Cardiac muscle cell (in vitro differentiated cells and primary cell): ENCODE results near the gene NIPAL4. TPM values are rescaled to one million over a fixed set of nuclear protein-coding genes. Genes with fewer than 3 reads are reported as not detected.
A peak's percentile ranks its signal among the peaks of the same experiment; 100 is the strongest.

ENCODE experiments used
- DNase-seq, 2 donors: peaks; one replicate each; pipeline versions ENCODE4 v3.0.0 to v3.0.0-alpha.2; 2010 to 2017; ENCODE audit warnings: low read depth in 1 of 2, low spot score in 1 of 2
- H3K27ac ChIP-seq: fragments of 200-600 bp; sonication (generic); 2 replicates; pipeline ENCODE4 v1.5.1; 2016
- H3K27me3 ChIP-seq: fragments of 200-600 bp; sonication (generic); 2 replicates; pipeline ENCODE4 v1.6.0; 2016; ENCODE audit warnings: control low read depth
- H3K36me3 ChIP-seq: fragments of 200-600 bp; sonication (generic); 2 replicates; pipeline ENCODE4 v1.5.1; 2016; ENCODE audit warnings: control low read depth
- H3K4me1 ChIP-seq: fragments of 200-600 bp; sonication (generic); 2 replicates; pipeline ENCODE4 v1.8.1; 2017; ENCODE audit warnings: low read depth, mild to moderate bottlenecking, mixed run types
- H3K4me3 ChIP-seq: fragments of 200-600 bp; sonication (generic); 2 replicates; pipeline ENCODE4 v1.5.1; 2016; ENCODE audit warnings: mild to moderate bottlenecking
- H3K9me3 ChIP-seq: fragments of 200-600 bp; sonication (generic); 2 replicates; pipeline ENCODE4 v1.5.1; 2017; ENCODE audit warnings: low read depth, mild to moderate bottlenecking, control low read depth
- CTCF ChIP-seq: IDR thresholded peaks from 2 replicates; pipeline ENCODE4 v1.5.1; 2012; ENCODE audit warnings: low read depth, mild to moderate bottlenecking, low read length
- polyA plus RNA-seq: library from polyadenylated mRNA; unstranded; fragments of >200 nt; fragmentation: Nextera tagmentation; extraction: Ambion mirVana; gene quantifications from 2 replicates; pipeline ENCODE4 v1.2.1, GENCODE V29; 2016
- total RNA-seq: library from RNA; depleted of rRNA; stranded (reverse); fragments of >200 nt; gene quantifications from 2 replicates; pipeline ENCODE4 v1.2.3, GENCODE V29; 2016

The NIPAL4 gene
- total and polyA plus RNA-seq, 2 experiments from 2014 or later: 0.36 to 0.37 TPM

- H3K4me1 ChIP-seq: peaks cover 1% of the 10 kb centered on the region
- no peaks in the 10 kb centered on the region for H3K27me3 ChIP-seq
- no peak overlapping the region for H3K27ac ChIP-seq
- H3K4me3 ChIP-seq: no peak overlapping the region
- DNase-seq: peak in 1 of 2 donors; percentile 98
- H3K9me3 ChIP-seq: no peaks in the 10 kb centered on the region
- no peaks in the 10 kb centered on the region for H3K36me3 ChIP-seq
- no peak for TF ChIP-seq CTCF
Observed at GRCh38 chr5:157511651-157512644, 51.9 kb downstream of the NIPAL4 start.

- Histone ChIP-seq H3K9me3 (no peaks in the 10 kb centered on the region), H3K27me3 (no peaks in the 10 kb centered on the region), H3K36me3 (no peaks in the 10 kb centered on the region), H3K27ac (no peak overlapping the region), H3K4me1 (peaks cover 4% of the 10 kb centered on the region), H3K4me3 (no peak overlapping the region)
- DNase-seq: no peak
- no peak for TF ChIP-seq CTCF
Observed at GRCh38 chr5:157513182-157513581, 53.2 kb downstream of the NIPAL4 start.

GRCh38 chr5:157514974-157515373, 55.0 kb downstream of the NIPAL4 start:
- H3K27ac ChIP-seq: no peak overlapping the region
- peaks cover 4% of the 10 kb centered on the region for H3K4me1 ChIP-seq
- no peak overlapping the region for H3K4me3 ChIP-seq
- no peaks in the 10 kb centered on the region for H3K9me3 ChIP-seq
- no peak for DNase-seq
- H3K27me3 ChIP-seq: no peaks in the 10 kb centered on the region
- H3K36me3 ChIP-seq: no peaks in the 10 kb centered on the region
- no peak for TF ChIP-seq CTCF

GRCh38 chr5:157516006-157516405, 56.0 kb downstream of the NIPAL4 start:
- H3K27ac ChIP-seq: no peak overlapping the region
- TF ChIP-seq CTCF: no peak
- DNase-seq: peak in 1 of 2 donors; percentile 77

GRCh38 chr5:157516626-157517325, 56.8 kb downstream of the NIPAL4 start:
- peak overlapping the region; percentile 6 for H3K27ac ChIP-seq
- H3K36me3 ChIP-seq: no peaks in the 10 kb centered on the region
- H3K27me3 ChIP-seq: no peaks in the 10 kb centered on the region
- TF ChIP-seq CTCF: no peak
- H3K4me3 ChIP-seq: no peak overlapping the region
- H3K9me3 ChIP-seq: no peaks in the 10 kb centered on the region
- DNase-seq: peak; percentile 22 to 94
- peaks cover 4% of the 10 kb centered on the region for H3K4me1 ChIP-seq

More at GRCh38 chr5:157516006-157516405, 56.0 kb downstream of the NIPAL4 start:
- Histone ChIP-seq H3K4me1 (peaks cover 4% of the 10 kb centered on the region), H3K4me3 (no peak overlapping the region), H3K27me3 (no peaks in the 10 kb centered on the region), H3K9me3 (no peaks in the 10 kb centered on the region), H3K36me3 (no peaks in the 10 kb centered on the region)
